Stimulated activated naive CD8-positive, alpha-beta T cell treated with anti-CD3 and anti-CD28 coated beads, Interleukin-15, amount 100 ng/mL, for 72 hours (primary cell): ENCODE data around the gene BCLAF3.

Experiments used
- ATAC-seq: fragments of 150-1000 bp; cut with Tn5 transposase; 2 replicates; pipeline ENCODE4 v1.10.0; 2021; ENCODE audit warnings: mild to moderate bottlenecking, moderate library complexity
- DNase-seq, 2 donors: peaks; one replicate each; pipeline ENCODE4 v3.0.0; 2021 to 2022
- H3K27ac Mint-ChIP-seq, 2 donors: one replicate each; pipeline ENCODE4 v1.8.0; 2022; ENCODE audit warnings: mild to moderate bottlenecking in 2 of 2, mixed read lengths in 2 of 2, moderate library complexity in 2 of 2
- H3K27me3 Mint-ChIP-seq: one replicate; pipeline ENCODE4 v1.8.0; 2022; ENCODE audit warnings: mixed read lengths
- H3K4me1 Mint-ChIP-seq: one replicate; pipeline ENCODE4 v1.8.0; 2022; ENCODE audit warnings: mild to moderate bottlenecking, mixed read lengths
- H3K4me3 Mint-ChIP-seq, 2 donors: one replicate each; pipeline ENCODE4 v1.8.0; 2022; ENCODE audit warnings: mild to moderate bottlenecking in 2 of 2, mixed read lengths in 2 of 2, moderate library complexity in 1 of 2
- H3K9me3 Mint-ChIP-seq, 2 donors: one replicate each; pipeline ENCODE4 v1.8.0; 2022; ENCODE audit warnings: mixed read lengths in 2 of 2

The BCLAF3 gene

DNA sequence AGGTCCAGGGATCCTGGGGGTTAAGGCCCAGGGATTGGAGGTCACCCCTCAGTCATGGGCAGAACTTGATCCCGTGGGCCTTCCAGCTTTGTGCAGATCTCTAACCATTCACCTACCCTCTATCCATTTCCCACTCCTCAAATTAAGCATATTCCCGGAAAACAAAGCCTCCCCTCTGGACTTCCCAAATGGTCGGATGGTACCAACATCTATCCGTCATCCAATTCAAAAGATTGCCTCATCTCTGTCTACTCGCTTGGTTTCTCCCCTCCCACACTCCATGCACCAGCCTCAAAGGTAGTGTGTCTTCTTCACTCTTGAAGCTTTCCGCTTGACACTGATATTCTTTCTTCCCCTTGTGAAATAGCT, 473 bp upstream of the BCLAF3 start:
- Mint-ChIP-seq H3K27me3 (no peaks in the 10 kb centered on the region), H3K27ac (peak overlapping the region; percentile 2 to 91), H3K4me1 (peaks cover 13% of the 10 kb centered on the region), H3K9me3 (no peaks in the 10 kb centered on the region), H3K4me3 (peak overlapping the region; percentile 84 to 93)
- ATAC-seq (no peak), DNase-seq (no peak)

DNA sequence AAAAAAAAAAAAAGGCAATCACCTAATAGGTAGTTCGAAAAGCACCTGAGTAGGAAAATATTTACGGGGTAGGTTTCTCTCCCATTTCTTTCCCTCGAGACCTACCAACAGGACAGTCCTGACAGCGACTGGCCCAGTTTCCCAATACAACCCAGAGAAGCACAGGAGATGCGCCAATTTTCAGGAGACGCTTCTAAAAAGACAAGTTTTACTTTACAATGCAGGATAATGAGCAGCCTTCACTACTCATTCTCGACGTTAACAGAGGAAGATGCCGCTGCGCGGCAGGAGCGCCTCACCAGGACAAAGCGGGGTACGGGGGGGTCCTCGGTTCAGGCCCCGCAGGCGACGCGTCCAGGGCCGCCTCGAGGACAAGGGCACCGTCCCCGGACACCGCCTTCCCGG, 708 bp downstream of the BCLAF3 start:
- Mint-ChIP-seq H3K4me1 (peaks cover 13% of the 10 kb centered on the region), H3K4me3 (peak overlapping the region; percentile 89 to 90), H3K27ac (peak overlapping the region; percentile 82), H3K27me3 (no peaks in the 10 kb centered on the region), H3K9me3 (no peaks in the 10 kb centered on the region)
- ATAC-seq (peak; percentile 36), DNase-seq (no peak)

- Mint-ChIP-seq H3K9me3 (no peaks in the 10 kb centered on the region), H3K27me3 (no peaks in the 10 kb centered on the region)
Observed at GRCh38 chrX:19987856-19988255, 3.0 kb downstream of the BCLAF3 start.

GRCh38 chrX:19986531-19986930, 4.3 kb downstream of the BCLAF3 start:
- H3K4me3 Mint-ChIP-seq: no peak overlapping the region
- H3K4me1 Mint-ChIP-seq: peaks cover 16% of the 10 kb centered on the region
- no peaks in the 10 kb centered on the region for H3K27me3 Mint-ChIP-seq
- DNase-seq (no peak), ATAC-seq (no peak)
- H3K9me3 Mint-ChIP-seq: no peaks in the 10 kb centered on the region
- H3K27ac Mint-ChIP-seq: no peak overlapping the region

More at GRCh38 chrX:19987856-19988255, 3.0 kb downstream of the BCLAF3 start:
- H3K4me1 Mint-ChIP-seq: peaks cover 13% of the 10 kb centered on the region
- ATAC-seq: no peak
- H3K4me3 Mint-ChIP-seq: no peak overlapping the region
- no peak overlapping the region for H3K27ac Mint-ChIP-seq
- no peak for DNase-seq

GRCh38 chrX:19981947-19982346, 8.9 kb downstream of the BCLAF3 start:
- H3K4me1 Mint-ChIP-seq: peaks cover 23% of the 10 kb centered on the region
- no peak for DNase-seq
- no peak overlapping the region for H3K4me3 Mint-ChIP-seq
- peaks cover 0 to 7% of the 10 kb centered on the region in 2 donors for H3K9me3 Mint-ChIP-seq
- H3K27me3 Mint-ChIP-seq: no peaks in the 10 kb centered on the region
- ATAC-seq: no peak
- H3K27ac Mint-ChIP-seq: no peak overlapping the region

GRCh38 chrX:19975845-19976244, 15.0 kb downstream of the BCLAF3 start:
- no peak overlapping the region for H3K4me3 Mint-ChIP-seq
- H3K9me3 Mint-ChIP-seq: peaks cover 0 to 7% of the 10 kb centered on the region in 2 donors
- ATAC-seq (no peak), DNase-seq (no peak)
- no peak overlapping the region for H3K27ac Mint-ChIP-seq
- no peaks in the 10 kb centered on the region for H3K27me3 Mint-ChIP-seq
- peaks cover 27% of the 10 kb centered on the region for H3K4me1 Mint-ChIP-seq

DNA sequence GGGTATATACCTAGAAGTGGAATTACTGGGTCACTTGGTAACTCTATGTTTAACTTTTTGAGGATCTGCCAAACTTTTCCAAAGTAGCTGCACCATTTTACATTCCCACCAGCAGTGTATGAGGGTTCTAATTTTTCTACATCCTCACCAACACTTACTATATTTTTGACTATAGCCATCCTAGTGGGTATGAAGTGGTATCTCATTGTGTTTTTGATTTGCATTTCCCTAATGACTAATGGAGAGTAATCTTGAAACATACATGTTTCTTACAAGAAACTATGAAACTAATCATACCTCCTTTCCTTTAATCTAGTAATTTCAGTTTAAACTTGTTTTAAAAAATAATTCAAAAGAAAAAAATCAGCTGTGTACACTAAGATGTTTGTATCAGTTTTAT, 17.9 kb downstream of the BCLAF3 start:
- Mint-ChIP-seq H3K9me3 (peaks cover 0 to 3% of the 10 kb centered on the region in 2 donors), H3K27me3 (no peaks in the 10 kb centered on the region), H3K4me1 (peaks cover 24% of the 10 kb centered on the region), H3K27ac (no peak overlapping the region), H3K4me3 (no peak overlapping the region)
- peak; percentile 68 for ATAC-seq
- no peak for DNase-seq

DNA sequence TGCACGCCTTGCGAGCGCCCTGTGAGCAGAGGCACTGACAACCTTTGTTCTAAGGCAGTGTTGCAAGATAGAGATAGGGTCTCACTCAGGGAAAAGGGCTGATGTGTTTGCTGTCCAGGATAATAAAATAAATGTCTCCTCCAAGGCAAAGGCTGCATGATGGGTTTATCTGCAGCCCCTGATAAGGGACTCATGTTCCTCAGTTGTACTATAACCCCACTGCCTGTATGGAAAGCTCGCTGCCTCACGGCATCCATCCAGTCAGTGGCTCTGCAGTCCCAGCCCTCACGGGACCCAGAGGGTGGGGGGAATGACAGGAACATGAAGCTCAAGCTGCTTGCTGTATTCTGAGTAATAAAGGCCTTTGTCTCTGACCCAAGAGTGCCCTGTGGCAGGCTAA, 22.6 kb downstream of the BCLAF3 start:
- no peak overlapping the region for H3K4me3 Mint-ChIP-seq
- H3K27me3 Mint-ChIP-seq: no peaks in the 10 kb centered on the region
- ATAC-seq (no peak), DNase-seq (no peak)
- H3K4me1 Mint-ChIP-seq: peaks cover 36% of the 10 kb centered on the region
- no peak overlapping the region for H3K27ac Mint-ChIP-seq
- H3K9me3 Mint-ChIP-seq: no peaks in the 10 kb centered on the region

DNA sequence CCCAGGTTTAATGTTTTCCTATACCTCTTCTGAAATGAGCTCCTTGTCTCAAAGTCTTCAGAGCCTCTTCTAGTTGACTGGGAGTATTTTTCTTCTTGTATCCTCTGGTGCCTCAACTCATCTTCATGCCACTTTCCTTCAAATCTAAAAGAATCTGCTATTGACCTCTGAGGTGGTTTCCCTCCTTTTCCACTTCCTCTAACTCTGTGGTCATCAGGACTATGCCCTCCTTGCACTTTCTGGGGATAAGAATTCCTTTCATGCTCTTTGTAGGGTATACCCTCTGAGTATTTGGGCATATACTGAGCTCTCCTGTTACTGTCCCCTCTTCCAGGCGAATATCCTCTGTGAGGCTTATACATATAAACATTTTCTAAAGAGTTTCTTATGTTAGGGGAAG, 24.8 kb downstream of the BCLAF3 start:
- no peak for DNase-seq
- no peak for ATAC-seq
- no peaks in the 10 kb centered on the region for H3K27me3 Mint-ChIP-seq
- H3K4me1 Mint-ChIP-seq: peaks cover 30% of the 10 kb centered on the region
- no peak overlapping the region for H3K27ac Mint-ChIP-seq
- H3K4me3 Mint-ChIP-seq: no peak overlapping the region
- H3K9me3 Mint-ChIP-seq: no peaks in the 10 kb centered on the region

GRCh38 chrX:19964017-19964710, 26.7 kb downstream of the BCLAF3 start:
- Mint-ChIP-seq H3K9me3 (no peaks in the 10 kb centered on the region), H3K27ac (peak overlapping the region in 1 of 2 donors; percentile 80), H3K27me3 (no peaks in the 10 kb centered on the region), H3K4me1 (peaks cover 31% of the 10 kb centered on the region), H3K4me3 (no peak overlapping the region)
- DNase-seq: peak; percentile 16 to 58
- peak; percentile 100 for ATAC-seq

DNA sequence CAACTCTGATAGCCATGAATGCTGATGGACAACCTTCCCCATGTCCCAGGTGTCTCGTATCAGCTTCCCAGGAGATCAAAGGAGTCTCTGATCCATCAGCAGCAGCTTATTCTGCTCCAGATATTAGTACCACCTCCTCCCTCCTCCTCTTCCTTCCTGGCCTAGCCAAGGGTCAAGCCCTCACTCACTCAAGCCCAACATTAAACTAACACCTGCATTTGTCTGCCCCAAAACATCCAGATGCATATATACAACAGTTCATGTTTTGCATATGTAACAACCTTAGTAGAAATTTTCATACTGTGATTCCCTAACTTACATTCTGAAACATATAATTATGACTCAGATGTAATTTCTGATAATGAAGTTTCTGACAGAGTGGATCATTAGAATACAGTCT, 29.9 kb downstream of the BCLAF3 start:
- H3K9me3 Mint-ChIP-seq: no peaks in the 10 kb centered on the region
- no peak for ATAC-seq
- H3K27ac Mint-ChIP-seq: no peak overlapping the region

DNA sequence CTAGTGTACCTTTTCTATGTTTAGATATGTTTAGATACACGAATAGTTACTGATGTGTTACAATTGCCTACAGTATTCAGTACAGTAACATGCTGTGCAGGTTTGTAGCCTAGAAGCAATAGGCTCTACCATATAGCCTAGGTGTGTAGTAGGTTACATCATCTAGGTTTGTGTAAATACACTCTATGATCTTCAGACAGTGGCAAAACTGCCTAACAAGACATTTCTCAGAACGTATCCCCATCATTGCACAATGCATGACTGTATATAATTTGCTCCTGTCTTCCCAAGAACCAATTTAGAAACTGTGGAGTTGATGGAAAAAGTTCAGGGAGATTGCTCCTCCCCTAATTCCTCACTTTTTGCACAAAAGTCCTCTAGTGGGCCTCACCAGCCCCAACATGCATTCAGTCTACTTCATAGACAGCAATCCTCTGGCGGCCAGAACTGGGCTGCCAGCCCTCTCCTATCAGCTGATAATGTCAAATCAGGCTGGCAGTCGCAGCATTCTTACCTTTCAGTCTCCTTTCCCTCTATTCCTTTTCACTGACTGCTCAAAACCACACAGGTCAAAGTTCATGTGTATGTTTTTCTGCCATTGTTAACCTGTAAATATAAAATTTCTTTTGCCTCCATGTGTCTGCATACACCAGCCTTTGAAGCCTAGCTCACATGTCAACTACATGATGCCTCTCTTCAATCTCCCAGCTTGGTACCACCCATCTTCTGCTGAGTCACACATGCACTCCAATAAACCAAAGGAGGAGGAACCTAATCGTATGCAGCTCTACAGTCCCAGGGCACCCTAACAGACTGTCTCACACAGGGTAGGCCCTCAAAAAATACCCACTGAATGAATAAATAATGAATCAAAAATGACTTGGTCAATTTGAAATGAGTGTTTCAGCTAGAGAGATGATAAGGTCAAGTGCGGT, 32.0 kb downstream of the BCLAF3 start:
- no peak for DNase-seq

More for the DNA sequence above, 29.9 kb downstream of the BCLAF3 start:
- Mint-ChIP-seq H3K4me1 (peaks cover 26% of the 10 kb centered on the region), H3K4me3 (no peak overlapping the region), H3K27me3 (no peaks in the 10 kb centered on the region)
- DNase-seq: no peak

DNA sequence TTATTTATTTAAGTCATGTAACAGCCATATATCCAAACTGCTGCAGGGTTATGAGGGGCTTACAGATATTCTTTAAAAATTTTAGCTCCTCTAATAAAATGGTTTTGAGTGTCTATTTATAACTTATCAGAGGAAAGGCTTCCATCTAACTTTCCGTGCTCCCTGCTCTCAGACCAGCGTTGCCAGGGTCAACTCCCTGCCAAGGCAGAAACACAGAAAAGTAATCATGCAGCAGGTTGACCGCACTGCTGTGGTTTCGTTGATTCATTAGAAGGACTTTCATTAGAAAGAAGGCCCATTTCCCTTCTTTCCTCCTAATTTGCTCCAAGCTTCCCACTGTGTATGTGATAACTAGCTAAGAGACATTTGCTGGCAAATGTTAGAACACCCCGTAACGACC, 33.9 kb downstream of the BCLAF3 start:
- H3K27me3 Mint-ChIP-seq: no peaks in the 10 kb centered on the region
- DNase-seq: no peak
- H3K4me1 Mint-ChIP-seq: peaks cover 7% of the 10 kb centered on the region
- no peak overlapping the region for H3K27ac Mint-ChIP-seq
- no peak for ATAC-seq
- H3K9me3 Mint-ChIP-seq: no peaks in the 10 kb centered on the region
- no peak overlapping the region for H3K4me3 Mint-ChIP-seq

More for the DNA sequence above, 32.0 kb downstream of the BCLAF3 start:
- peaks cover 8% of the 10 kb centered on the region for H3K4me1 Mint-ChIP-seq
- no peak overlapping the region for H3K4me3 Mint-ChIP-seq
- no peaks in the 10 kb centered on the region for H3K9me3 Mint-ChIP-seq
- no peak overlapping the region for H3K27ac Mint-ChIP-seq
- no peak for ATAC-seq
- no peaks in the 10 kb centered on the region for H3K27me3 Mint-ChIP-seq

GRCh38 chrX:19956306-19956705, 34.6 kb downstream of the BCLAF3 start:
- Mint-ChIP-seq H3K9me3 (no peaks in the 10 kb centered on the region), H3K4me1 (peaks cover 7% of the 10 kb centered on the region), H3K27ac (no peak overlapping the region), H3K4me3 (no peak overlapping the region), H3K27me3 (no peaks in the 10 kb centered on the region)
- ATAC-seq (no peak), DNase-seq (no peak)

DNA sequence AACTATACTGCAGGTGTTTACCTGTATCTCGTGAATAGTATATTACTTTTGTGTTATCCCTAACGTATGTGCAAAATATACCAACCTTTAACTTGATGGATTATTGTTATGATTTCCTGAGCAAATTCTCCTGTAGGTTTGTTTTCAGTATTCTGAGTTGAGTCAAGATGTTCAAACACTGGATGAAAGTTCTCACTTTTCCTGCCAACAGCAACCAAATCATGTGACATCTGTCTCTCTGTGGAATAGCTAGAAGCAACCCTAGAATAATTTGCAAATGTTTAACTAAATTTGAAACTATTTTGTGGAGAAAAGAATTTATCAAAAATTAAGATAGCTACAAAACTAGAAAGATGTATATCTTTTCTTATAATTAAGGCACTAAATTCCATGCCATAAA, 35.6 kb downstream of the BCLAF3 start:
- no peaks in the 10 kb centered on the region for H3K9me3 Mint-ChIP-seq
- no peaks in the 10 kb centered on the region for H3K27me3 Mint-ChIP-seq
- ATAC-seq: no peak
- H3K4me3 Mint-ChIP-seq: no peak overlapping the region
- no peak for DNase-seq
- H3K4me1 Mint-ChIP-seq: no peaks in the 10 kb centered on the region
- H3K27ac Mint-ChIP-seq: no peak overlapping the region
